GM18508 (cell line): ENCODE data around the gene TMC7.

ENCODE experiments used
- ATAC-seq: cut with Tn5 transposase; IDR thresholded peaks from one replicate; pipeline ENCODE4 v1.9.1; 2021; ENCODE audit warnings: moderate number of reproducible peaks; ENCODE audit not compliant: insufficient read depth, unreplicated experiment

TMC7 gene

DNA sequence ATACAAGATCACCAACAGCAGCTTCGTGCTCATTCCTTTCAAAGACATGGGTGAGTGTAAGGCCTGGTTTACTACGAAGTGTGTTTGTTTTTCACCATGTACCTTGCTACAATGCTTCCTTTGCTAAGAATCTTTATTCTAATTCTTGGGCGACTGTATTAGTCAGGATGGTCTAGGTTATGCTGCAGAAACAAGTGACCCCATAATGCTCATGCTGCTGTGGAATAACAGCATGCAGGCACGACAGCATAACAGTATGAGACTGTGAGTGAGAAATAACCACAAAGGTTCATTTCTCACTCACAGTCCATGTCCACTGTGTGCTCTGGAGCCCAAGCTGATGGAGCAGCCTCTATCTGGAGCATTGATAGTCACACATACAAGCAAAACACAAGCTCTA is 38.0 kb downstream of the TMC7 start:
- ATAC-seq: no peak

DNA sequence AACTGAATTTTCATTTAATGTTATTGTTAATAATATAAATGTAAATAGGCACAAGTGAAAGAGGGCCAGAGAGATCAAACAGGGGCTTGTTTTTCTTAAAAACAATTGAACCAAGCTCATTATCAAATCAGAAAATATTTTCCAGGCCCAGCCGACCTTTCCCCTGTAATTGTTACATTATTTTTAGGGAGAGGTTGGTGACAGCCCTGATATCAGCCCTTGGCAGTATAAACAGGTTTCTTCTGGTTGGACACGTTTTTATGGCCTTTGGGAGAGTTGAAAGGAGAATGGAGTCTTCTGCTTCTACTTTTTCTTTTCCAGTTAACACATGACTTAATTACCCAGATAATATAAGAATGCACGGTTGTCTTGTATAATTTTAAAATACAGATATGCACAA is 43.7 kb downstream of the TMC7 start:
- ATAC-seq: no peak

DNA sequence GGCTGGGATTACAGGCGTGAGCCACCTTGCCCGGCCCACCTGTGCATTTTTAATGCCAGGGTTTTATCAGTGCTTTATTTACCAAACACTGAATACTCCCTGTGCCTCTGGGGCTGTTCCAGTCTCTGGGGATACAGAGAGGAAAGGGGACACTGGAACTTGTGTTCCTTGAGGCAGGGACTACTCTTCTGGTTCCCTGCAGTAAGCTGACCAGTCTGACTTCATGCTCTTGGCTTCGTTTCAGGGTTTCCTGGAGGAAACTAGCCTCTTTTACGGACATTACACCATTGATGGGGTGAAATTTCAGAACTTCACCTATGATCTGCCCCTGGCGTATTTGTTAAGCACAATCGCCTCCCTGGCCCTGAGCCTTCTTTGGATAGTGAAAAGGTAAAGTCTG is 46.2 kb downstream of the TMC7 start:
- no peak for ATAC-seq

DNA sequence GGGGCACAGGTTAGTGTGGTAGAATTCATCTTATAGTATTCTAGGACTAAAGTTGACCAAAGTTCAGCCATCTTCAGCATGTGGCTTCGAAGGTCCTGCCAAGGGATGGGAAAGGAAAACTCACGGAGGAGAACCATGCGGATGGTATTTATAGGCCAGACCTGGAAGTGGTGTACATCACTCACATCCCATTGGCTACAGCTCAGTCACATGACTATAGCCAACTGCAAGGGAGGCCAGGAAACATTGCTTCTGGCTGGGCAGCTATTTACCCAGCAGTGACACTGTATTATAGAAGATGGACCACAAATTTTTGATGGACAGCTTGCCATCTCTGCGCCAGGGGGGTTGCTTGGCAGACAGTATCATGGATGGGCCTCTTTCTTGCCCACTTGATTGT is 48.0 kb downstream of the TMC7 start:
- ATAC-seq: no peak

DNA sequence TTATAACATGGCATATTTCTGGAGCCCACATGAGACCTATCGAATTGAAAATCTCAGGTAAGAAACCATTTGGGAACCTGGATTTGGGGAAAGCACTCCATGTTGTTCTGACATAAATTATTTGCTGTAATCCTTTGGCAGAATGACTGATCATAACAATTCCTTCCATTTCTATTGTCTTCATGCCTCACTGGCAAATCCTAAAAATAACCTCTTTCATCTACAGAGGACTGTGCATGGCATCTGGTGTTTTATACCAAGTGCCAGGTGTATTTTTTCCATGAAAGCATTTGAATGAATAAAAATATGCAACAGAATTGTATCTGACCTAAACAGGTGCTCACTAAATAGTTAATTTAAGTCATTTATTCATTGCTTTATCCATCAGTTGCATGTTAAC is 50.0 kb downstream of the TMC7 start:
- ATAC-seq: no peak

DNA sequence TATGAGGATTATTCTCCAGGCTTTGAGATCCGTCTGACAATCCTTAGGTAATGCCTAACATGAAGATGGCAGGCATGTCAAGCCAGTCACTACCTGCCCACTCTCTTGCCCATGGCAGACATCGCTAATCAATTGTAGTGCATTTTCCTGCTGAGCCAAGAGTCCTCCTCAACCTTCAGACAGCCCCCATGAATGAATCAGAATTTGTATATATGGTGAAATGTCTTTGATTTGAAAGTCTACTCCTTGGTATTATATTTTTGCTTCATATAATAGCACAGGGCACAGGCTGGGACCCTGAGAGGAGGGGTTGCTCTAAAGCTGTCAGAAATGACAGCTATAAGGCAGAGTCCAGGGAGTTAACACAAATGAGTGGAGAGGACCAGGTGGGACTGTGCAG is 56.7 kb downstream of the TMC7 start:
- no peak for ATAC-seq

DNA sequence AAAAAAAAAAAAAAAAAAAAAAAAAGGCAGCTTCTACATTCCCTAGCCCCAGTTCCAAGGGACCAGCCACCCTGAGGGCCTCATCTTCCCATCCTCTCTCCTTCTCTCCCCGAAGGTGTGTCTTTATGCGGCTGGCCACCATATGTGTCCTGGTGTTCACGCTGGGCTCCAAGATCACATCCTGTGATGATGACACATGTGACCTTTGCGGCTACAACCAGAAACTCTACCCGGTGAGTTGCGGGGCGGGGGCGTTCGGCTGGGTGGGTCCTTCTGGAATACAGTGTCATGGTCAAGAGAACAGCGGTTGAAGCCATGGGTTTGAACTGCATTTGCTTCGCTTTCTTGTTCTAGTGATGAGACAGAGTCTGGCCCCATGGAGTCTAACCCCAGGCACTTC is 61.0 kb downstream of the TMC7 start:
- ATAC-seq: no peak

DNA sequence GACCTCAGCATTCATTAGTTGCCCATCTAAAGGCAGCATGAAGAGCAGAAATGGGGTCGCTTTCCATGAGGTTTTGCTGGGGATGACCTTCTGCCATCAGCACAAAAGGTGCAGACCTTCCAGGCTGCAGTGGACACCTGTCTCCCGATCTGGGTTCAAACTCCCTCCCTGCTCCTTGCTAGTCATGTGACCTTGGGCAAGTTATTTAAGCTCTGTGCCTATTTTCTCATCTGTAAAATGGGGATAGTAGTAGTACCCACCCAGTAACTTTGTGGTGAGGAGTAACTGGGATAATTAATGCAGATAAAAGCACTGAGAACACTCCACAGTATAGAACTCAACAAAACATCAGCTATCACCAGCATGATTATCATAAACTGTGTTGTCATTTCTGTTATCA is 62.3 kb downstream of the TMC7 start:
- no peak for ATAC-seq

DNA sequence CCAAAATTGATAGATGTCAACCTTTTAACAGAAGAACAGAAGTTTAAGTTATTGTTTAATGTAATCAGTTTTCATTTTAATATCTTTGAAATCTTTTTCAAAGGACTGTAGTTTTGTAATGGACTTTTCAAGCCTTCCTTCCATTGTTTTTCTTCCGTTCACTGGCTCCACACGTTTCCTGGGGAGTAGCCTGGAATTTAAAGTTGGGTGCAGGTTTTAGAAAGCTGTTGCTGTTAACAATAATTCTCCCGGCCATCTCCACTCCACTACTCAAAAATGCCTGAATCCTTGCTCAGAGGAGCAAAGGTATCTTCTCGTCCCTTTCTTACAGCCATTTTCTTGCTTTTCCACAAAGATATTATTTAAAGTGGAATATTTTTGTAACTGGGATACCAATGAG is 79.0 kb downstream of the TMC7 start:
- no peak for ATAC-seq

DNA sequence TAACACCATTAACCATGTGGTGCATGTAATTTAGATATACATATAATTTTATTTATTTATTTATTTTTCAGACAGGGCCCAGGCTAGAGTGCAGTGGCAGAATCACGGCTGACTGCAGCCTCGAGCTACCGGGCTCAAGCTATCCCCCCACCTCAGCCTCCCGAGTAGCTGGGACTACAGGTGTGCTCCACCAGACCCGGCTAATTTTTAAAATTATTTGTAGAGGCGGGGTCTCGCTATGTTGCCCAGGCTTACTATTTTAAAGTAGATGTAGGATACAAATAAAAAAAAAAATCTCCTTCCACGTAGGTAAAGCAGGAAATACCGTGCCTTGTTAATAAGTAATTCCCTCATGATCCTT is 83.2 kb downstream of the TMC7 start:
- no peak for ATAC-seq

DNA sequence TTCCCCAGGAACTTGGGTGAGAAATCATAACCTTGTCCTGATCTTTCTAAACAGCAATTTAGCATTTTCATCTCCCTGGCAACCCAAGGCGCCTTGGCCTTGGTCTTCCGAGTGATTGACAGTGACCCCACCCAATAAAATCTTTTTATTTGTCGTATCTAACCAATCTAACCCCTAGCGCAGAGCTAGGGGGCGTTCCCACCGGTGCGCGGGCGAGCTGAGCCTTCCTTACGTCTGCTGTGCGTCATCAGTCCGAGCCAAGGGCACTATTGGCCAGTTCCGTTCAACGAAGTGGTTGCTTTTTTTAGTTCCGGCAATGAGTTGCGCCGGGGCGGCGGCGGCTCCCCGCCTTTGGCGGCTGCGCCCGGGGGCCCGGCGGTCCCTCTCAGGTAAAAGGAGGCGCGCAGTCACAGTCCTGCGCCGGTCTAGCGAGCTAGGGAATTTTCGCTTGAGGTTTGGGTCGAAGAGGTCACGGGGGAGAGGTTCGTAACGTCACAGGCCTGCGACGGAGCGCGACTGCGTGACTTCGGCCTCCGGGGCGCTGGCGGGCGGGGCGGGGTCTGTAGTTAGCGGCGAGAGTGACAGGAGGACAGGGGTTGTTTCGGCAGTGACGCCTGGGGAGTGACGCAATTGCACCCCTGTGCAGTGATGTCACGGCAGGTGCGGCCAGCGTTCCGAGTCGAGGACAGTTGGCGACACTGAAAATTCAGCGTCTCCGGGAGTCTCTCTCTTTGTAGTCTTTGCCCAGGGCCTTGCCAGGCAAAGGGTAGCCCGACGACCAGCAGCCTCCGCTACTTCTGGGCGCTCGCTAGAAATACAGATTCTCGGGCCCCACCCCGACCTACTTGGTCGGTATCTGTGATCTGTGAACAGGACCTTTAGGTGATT is 83.9 kb downstream of the TMC7 start, which contains the start of gene COQ7:
Gene COQ7 (plus strand): TSS at position 266 of the 888 bp plus-strand sequence. CDS start 51 bp downstream, at position 317.
- peak; percentile 78 for ATAC-seq

DNA sequence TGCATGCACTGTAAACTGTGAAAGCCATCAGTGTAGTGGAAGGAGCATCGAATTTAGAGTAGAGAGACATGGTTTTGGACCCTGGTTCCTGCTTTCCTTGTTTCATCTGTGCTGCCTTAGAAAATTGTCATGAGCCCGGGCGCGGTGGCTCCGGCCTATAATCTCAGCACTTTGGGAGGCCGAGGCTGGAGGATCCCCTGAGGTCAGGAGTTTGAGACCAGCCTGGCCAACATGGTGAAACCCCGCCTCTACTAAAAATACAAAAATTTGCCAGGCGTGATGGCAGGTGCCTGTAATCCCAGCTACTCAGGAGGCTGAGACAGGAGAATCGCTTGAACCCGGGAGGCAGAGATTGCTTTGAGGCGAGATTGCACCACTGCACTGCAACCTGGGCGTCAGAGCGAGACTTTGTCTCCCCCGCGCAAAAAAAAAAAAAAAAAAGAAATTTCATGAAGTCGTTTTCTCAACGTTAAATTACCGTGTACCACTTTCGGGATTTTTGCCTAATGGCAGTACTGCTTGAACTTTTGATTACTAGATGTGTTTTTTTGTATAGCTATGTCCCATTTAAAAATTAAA is 84.6 kb downstream of the TMC7 start:
- ATAC-seq: no peak

DNA sequence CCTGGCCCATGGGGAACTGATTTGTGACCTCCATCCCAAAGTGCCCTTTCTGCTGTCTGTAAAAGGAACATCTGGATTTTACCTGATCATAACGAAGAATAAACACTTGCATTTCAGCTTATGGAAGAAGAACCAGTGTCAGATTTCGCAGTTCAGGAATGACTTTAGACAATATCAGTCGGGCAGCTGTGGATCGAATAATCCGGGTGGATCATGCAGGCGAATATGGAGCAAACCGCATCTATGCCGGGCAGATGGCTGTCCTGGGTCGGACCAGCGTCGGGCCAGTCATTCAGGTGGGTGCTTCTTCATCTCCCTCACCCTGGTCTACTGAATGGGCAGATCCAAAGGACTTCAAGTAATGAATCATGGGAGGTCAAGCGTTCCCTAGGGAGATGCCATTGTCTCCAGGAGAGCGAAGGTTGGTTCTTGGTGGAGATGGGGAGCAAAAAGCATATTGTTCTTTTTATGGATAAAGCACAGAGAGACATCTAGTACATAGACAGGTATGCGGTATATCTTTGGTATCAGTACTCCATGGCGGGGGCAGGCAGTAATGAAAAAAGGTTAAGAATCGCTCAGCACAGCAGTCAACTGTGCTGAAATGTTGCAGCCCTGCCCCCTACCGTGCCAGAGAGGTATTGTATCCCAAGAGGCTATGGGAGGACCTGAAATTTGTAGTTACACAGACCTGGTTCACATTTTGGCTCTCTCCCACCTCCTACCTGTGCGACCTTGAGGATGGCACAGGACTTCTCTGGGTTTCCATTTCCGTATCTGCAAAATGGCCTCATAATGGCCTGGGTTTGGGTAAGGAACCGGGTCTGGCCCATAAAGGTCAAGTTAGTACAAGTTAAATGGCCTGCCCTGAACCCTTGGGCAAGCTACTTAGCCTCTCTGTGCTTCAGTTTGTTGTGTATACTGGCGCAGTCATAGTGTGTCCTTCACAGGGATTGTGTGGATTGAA is 88.4 kb downstream of the TMC7 start:
- no peak for ATAC-seq

DNA sequence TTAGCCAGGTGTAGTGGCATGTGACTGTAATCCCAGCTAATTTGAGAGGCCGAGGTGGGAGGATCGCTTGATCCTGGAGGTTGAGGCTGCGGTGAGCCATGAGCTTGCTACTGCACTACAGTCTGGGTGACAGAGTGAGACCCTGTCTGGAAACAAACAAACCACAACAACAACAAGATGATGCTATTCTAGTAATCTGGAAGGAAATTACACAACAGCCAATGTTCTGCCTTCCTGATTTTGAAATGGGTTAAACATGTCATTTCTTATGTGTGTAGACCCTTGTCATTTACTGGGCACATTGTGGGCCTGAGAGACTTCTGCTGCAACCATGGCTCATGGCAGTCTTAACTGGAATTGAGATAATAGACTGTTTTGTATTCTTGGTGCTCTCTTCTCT is 89.6 kb downstream of the TMC7 start:
- ATAC-seq: no peak

DNA sequence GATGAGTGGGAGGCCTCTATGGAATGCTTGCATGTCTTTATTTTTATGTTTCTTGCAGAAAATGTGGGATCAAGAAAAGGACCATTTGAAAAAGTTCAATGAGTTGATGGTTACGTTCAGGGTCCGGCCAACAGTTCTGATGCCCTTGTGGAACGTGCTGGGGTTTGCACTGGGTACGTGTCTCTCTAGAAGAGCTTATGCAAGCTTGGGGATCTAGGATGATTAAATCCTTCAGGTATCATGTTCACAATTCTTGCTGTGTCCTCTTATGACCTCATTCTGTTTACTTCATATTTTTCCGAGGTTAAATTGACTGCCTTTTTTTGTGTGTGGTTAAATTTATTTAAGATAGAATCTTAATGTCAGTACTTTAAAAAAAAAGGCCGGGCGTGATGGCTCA is 90.1 kb downstream of the TMC7 start:
- no peak for ATAC-seq

DNA sequence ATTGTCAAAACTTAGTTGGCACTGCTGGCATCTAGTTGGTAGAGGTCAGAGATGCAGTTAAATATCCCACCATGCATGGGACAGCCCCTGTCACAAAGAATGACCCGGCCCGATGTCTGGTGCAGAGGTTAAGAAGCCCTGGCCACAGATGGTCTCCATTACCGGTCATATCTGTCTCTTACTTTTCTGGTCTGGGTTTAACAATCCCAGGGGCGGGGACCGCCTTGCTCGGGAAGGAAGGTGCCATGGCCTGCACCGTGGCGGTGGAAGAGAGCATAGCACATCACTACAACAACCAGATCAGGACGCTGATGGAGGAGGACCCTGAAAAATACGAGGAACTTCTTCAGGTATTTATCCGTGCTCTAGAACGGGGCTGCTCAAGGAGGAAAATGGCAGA is 91.8 kb downstream of the TMC7 start:
- no peak for ATAC-seq

DNA sequence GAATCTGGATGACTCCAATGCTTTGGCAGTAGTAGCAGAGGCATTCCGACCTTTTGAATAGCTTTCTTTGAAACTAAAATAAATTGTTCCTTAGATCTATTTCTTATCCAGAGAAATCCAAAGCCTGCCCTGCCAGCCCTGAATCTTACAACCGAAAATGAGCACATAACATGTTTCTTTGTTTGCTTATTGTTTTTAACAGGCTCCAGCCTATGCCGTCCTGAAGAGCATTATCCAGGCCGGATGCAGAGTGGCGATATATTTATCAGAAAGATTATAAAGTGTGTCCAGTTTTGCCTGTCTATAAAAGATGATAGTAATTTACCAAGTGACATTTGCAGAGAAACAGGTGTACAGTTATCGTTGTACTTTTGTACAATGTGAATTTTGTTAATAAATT is 94.1 kb downstream of the TMC7 start:
- ATAC-seq: no peak

DNA sequence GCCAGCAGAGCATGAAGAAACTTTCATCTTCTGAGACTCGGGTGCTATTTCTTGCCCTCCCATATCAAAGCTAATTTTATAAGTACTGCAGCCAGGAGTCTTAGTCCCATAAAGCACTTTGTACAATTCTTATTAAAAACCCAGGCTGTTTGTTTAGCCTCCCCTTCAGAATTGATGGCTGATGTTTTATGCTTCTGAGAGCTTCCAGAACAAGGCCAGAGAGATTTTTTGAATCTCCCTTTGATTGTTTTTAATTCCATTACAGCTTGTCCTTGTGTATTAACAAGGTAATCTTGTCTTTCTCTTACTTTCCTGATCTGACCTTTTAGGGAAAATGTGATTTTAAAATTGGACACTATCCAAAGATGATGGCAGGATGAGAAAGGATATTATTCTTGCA is 99.9 kb downstream of the TMC7 start:
- ATAC-seq: no peak

DNA sequence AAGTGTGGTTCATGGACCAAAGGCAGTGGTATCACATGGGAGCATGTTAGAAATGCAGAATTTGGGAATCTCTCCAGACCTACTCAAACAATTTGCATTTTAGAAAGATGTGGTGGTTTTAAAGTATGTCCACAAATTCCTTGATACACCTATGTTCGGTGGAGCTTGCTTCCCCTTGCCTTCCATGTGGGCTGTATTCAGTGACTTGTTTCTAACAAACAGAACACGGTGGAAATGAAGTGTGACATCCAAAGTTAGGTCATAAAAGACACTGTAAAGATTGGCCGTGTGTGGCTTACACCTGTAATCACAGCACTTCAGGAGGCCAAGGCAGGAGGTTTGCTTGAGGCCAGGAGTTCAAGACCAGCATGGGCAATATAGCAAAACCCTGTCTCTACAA is 100.4 kb downstream of the TMC7 start:
- ATAC-seq: no peak

DNA sequence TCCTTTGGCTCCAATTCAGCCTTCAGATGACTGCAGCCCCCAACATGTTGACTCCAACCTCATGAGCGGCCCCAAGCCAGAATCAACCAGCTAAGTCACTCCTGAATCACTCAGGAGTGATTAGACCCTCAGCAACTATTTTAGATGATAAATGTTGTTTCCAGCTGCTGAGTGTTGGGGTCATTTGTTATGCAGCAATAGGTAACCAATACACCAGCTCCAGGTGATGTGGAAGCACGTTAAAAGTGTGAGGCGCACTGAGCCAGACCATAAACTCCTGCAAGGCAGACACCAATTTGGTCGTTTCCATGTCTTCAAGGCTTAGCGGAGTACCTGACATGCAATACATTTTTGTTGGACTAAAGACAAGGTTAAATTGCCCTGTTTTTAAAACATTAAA is 101.1 kb downstream of the TMC7 start:
- ATAC-seq: no peak

DNA sequence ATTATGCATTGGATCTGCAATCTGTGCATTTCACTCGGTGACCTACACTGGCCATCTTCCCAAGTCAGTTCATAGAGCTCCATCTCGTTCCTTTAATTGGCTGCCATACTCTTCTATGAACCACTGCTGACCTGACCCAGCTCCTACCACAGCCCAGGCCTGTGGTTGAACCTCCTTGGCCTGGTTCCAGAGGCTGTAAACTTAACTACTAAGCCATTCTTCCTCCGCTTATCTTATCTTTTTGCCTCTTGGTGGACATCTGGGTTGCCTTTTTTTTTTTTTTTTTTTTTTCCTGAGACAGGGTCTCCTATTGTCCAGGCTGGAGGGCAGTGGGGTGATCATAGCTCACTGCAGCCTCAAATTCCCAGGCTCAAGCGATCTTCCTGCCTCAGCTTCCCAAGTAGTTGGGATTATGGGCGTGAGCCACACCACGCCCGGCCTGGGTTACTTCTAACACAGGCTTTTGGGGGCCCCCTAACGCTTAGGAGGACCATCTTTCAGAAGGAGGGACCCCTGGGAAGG is 102.0 kb downstream of the TMC7 start:
- ATAC-seq: no peak
